ENCODE data around the gene NGF.
A peak's percentile ranks its signal among the peaks of the same experiment; 100 is the strongest.

NGF gene

GRCh38 chr1:115262886-115263285 lies 75.2 kb downstream of the NGF start:
- H3K4ac ChIP-seq (ENCODE audit: low read depth, low read length): no peak overlapping the region
- H3K4me2 ChIP-seq (ENCODE audit: low read length): no peak overlapping the region
- WGBS (ENCODE audit: extremely low coverage, insufficient coverage, low lambda C conversion rate): no CpG with 5 or more reads among the region's 4 CpGs
- H3K79me2 ChIP-seq (ENCODE audit: control insufficient read depth, insufficient read depth, low read length): no peaks in the 10 kb centered on the region
- H3K4me1 ChIP-seq (ENCODE audit: control insufficient read depth, low read depth, low read length): no peaks in the 10 kb centered on the region
- DNase-seq: no peak
- no peak overlapping the region for H4K5ac ChIP-seq (ENCODE audit: low read length)
- no peak overlapping the region for H3K4me3 ChIP-seq (ENCODE audit: low read length)
- H3K18ac ChIP-seq (ENCODE audit: low read length): no peak overlapping the region
- no peaks in the 10 kb centered on the region for H3K27me3 ChIP-seq (ENCODE audit: insufficient read depth, low read length, poor library complexity)
- H3K27ac ChIP-seq (ENCODE audit: low read depth, low read length): no peak overlapping the region
- no peak overlapping the region for H3K9ac ChIP-seq (ENCODE audit: low read length)
- no peak overlapping the region for H2BK5ac ChIP-seq (ENCODE audit: low read length)
- no peaks in the 10 kb centered on the region for H3K79me1 ChIP-seq (ENCODE audit: low read length)
- H4K8ac ChIP-seq (ENCODE audit: low read depth, low read length): no peak overlapping the region
- no peak overlapping the region for H2BK15ac ChIP-seq (replicated peaks; ENCODE audit: low read depth)
- H3K23ac ChIP-seq (ENCODE audit: low read length): no peak overlapping the region
- no peak overlapping the region for H2BK120ac ChIP-seq (ENCODE audit: low read depth, low read length)
- H3K36me3 ChIP-seq (ENCODE audit: control insufficient read depth, insufficient read depth, low read length): no peaks in the 10 kb centered on the region
- no peak overlapping the region for H3K56ac ChIP-seq (ENCODE audit: low read length)
- no peak overlapping the region for H2AK5ac ChIP-seq (ENCODE audit: low read length)

GRCh38 chr1:115261496-115261895 lies 76.6 kb downstream of the NGF start:
- no CpG with 5 or more reads among the region's 1 CpG for whole genome bisulfite sequencing (ENCODE audit: extremely low coverage, insufficient coverage, low lambda C conversion rate)
- H3K4me2 ChIP-seq (ENCODE audit: low read length): no peak overlapping the region

GRCh38 chr1:115258302-115258866 lies 79.7 kb downstream of the NGF start:
- H3K79me2 ChIP-seq (ENCODE audit: control insufficient read depth, insufficient read depth, low read length): no peaks in the 10 kb centered on the region
- peak; percentile 8 for DNase-seq
- WGBS (ENCODE audit: extremely low coverage, insufficient coverage, low lambda C conversion rate): no CpG with 5 or more reads among the region's 3 CpGs

More at GRCh38 chr1:115261496-115261895, 76.6 kb downstream of the NGF start:
- no peak overlapping the region for H2AK5ac ChIP-seq (ENCODE audit: low read length)
- H3K18ac ChIP-seq (ENCODE audit: low read length): no peak overlapping the region
- H3K27me3 ChIP-seq (ENCODE audit: insufficient read depth, low read length, poor library complexity): no peaks in the 10 kb centered on the region
- H2BK15ac ChIP-seq (replicated peaks; ENCODE audit: low read depth): no peak overlapping the region
- no peak overlapping the region for H4K8ac ChIP-seq (ENCODE audit: low read depth, low read length)
- H3K56ac ChIP-seq (ENCODE audit: low read length): no peak overlapping the region
- no peak overlapping the region for H3K4me3 ChIP-seq (ENCODE audit: low read length)
- H4K5ac ChIP-seq (ENCODE audit: low read length): no peak overlapping the region
- H3K79me2 ChIP-seq (ENCODE audit: control insufficient read depth, insufficient read depth, low read length): no peaks in the 10 kb centered on the region
- no peak overlapping the region for H3K23ac ChIP-seq (ENCODE audit: low read length)
- H3K4me1 ChIP-seq (ENCODE audit: control insufficient read depth, low read depth, low read length): no peaks in the 10 kb centered on the region
- H2BK120ac ChIP-seq (ENCODE audit: low read depth, low read length): no peak overlapping the region
- no peak overlapping the region for H3K4ac ChIP-seq (ENCODE audit: low read depth, low read length)
- no peaks in the 10 kb centered on the region for H3K36me3 ChIP-seq (ENCODE audit: control insufficient read depth, insufficient read depth, low read length)
- H3K79me1 ChIP-seq (ENCODE audit: low read length): no peaks in the 10 kb centered on the region
- no peak overlapping the region for H3K9ac ChIP-seq (ENCODE audit: low read length)
- H3K27ac ChIP-seq (ENCODE audit: low read depth, low read length): no peak overlapping the region
- no peak for DNase-seq
- no peak overlapping the region for H2BK5ac ChIP-seq (ENCODE audit: low read length)

GRCh38 chr1:115257591-115257990 lies 80.5 kb downstream of the NGF start:
- Histone ChIP-seq H3K79me2 (ENCODE audit: control insufficient read depth, insufficient read depth, low read length) (no peaks in the 10 kb centered on the region), H4K8ac (ENCODE audit: low read depth, low read length) (no peak overlapping the region), H3K9ac (ENCODE audit: low read length) (no peak overlapping the region), H3K56ac (ENCODE audit: low read length) (no peak overlapping the region), H3K18ac (ENCODE audit: low read length) (no peak overlapping the region), H3K23ac (ENCODE audit: low read length) (no peak overlapping the region), H2BK15ac (replicated peaks; ENCODE audit: low read depth) (no peak overlapping the region), H2AK5ac (ENCODE audit: low read length) (no peak overlapping the region), H2BK5ac (ENCODE audit: low read length) (no peak overlapping the region), H3K79me1 (ENCODE audit: low read length) (no peaks in the 10 kb centered on the region), H3K4me3 (ENCODE audit: low read length) (no peak overlapping the region), H3K4me1 (ENCODE audit: control insufficient read depth, low read depth, low read length) (no peaks in the 10 kb centered on the region), H3K4me2 (ENCODE audit: low read length) (no peak overlapping the region), H3K4ac (ENCODE audit: low read depth, low read length) (no peak overlapping the region), H2BK120ac (ENCODE audit: low read depth, low read length) (no peak overlapping the region), H3K27ac (ENCODE audit: low read depth, low read length) (no peak overlapping the region), H4K5ac (ENCODE audit: low read length) (no peak overlapping the region), H3K27me3 (ENCODE audit: insufficient read depth, low read length, poor library complexity) (no peaks in the 10 kb centered on the region), H3K36me3 (ENCODE audit: control insufficient read depth, insufficient read depth, low read length) (no peaks in the 10 kb centered on the region)
- no peak for DNase-seq

More at GRCh38 chr1:115258302-115258866, 79.7 kb downstream of the NGF start:
- no peak overlapping the region for H3K27ac ChIP-seq (ENCODE audit: low read depth, low read length)
- no peak overlapping the region for H4K8ac ChIP-seq (ENCODE audit: low read depth, low read length)
- no peaks in the 10 kb centered on the region for H3K4me1 ChIP-seq (ENCODE audit: control insufficient read depth, low read depth, low read length)
- H3K9ac ChIP-seq (ENCODE audit: low read length): no peak overlapping the region
- H2AK5ac ChIP-seq (ENCODE audit: low read length): no peak overlapping the region
- no peak overlapping the region for H3K18ac ChIP-seq (ENCODE audit: low read length)
- no peaks in the 10 kb centered on the region for H3K36me3 ChIP-seq (ENCODE audit: control insufficient read depth, insufficient read depth, low read length)
- no peak overlapping the region for H3K56ac ChIP-seq (ENCODE audit: low read length)
- H4K5ac ChIP-seq (ENCODE audit: low read length): no peak overlapping the region
- no peaks in the 10 kb centered on the region for H3K79me1 ChIP-seq (ENCODE audit: low read length)
- H2BK5ac ChIP-seq (ENCODE audit: low read length): no peak overlapping the region
- no peak overlapping the region for H3K23ac ChIP-seq (ENCODE audit: low read length)
- no peak overlapping the region for H3K4me2 ChIP-seq (ENCODE audit: low read length)
- H3K4me3 ChIP-seq (ENCODE audit: low read length): peak overlapping the region; percentile 4
- H2BK15ac ChIP-seq (replicated peaks; ENCODE audit: low read depth): no peak overlapping the region
- H3K27me3 ChIP-seq (ENCODE audit: insufficient read depth, low read length, poor library complexity): no peaks in the 10 kb centered on the region
- no peak overlapping the region for H2BK120ac ChIP-seq (ENCODE audit: low read depth, low read length)
- no peak overlapping the region for H3K4ac ChIP-seq (ENCODE audit: low read depth, low read length)

GRCh38 chr1:115255154-115255553 lies 82.9 kb downstream of the NGF start:
- Histone ChIP-seq H3K4me2 (ENCODE audit: low read length) (no peak overlapping the region), H3K27me3 (ENCODE audit: insufficient read depth, low read length, poor library complexity) (no peaks in the 10 kb centered on the region), H3K79me2 (ENCODE audit: control insufficient read depth, insufficient read depth, low read length) (no peaks in the 10 kb centered on the region), H3K79me1 (ENCODE audit: low read length) (no peaks in the 10 kb centered on the region), H3K36me3 (ENCODE audit: control insufficient read depth, insufficient read depth, low read length) (no peaks in the 10 kb centered on the region), H2BK15ac (replicated peaks; ENCODE audit: low read depth) (no peak overlapping the region), H3K4me1 (ENCODE audit: control insufficient read depth, low read depth, low read length) (no peaks in the 10 kb centered on the region), H3K4me3 (ENCODE audit: low read length) (no peak overlapping the region), H3K4ac (ENCODE audit: low read depth, low read length) (no peak overlapping the region), H3K9ac (ENCODE audit: low read length) (no peak overlapping the region), H4K8ac (ENCODE audit: low read depth, low read length) (no peak overlapping the region), H3K56ac (ENCODE audit: low read length) (no peak overlapping the region), H2BK120ac (ENCODE audit: low read depth, low read length) (no peak overlapping the region), H2BK5ac (ENCODE audit: low read length) (no peak overlapping the region), H3K18ac (ENCODE audit: low read length) (no peak overlapping the region), H2AK5ac (ENCODE audit: low read length) (no peak overlapping the region), H3K23ac (ENCODE audit: low read length) (no peak overlapping the region), H4K5ac (ENCODE audit: low read length) (no peak overlapping the region), H3K27ac (ENCODE audit: low read depth, low read length) (no peak overlapping the region)
- DNase-seq: no peak
- WGBS (ENCODE audit: extremely low coverage, insufficient coverage, low lambda C conversion rate): no CpG with 5 or more reads among the region's 1 CpG

- no CpG with 5 or more reads among the region's 3 CpGs for WGBS (ENCODE audit: extremely low coverage, insufficient coverage, low lambda C conversion rate)
- no peak overlapping the region for H2AK5ac ChIP-seq (ENCODE audit: low read length)
These were observed 85.5 kb downstream of the NGF start for GRCh38 chr1:115252585-115252984.

More at GRCh38 chr1:115252585-115252984, 85.5 kb downstream of the NGF start:
- Histone ChIP-seq H3K23ac (ENCODE audit: low read length) (no peak overlapping the region), H3K56ac (ENCODE audit: low read length) (no peak overlapping the region), H3K4ac (ENCODE audit: low read depth, low read length) (no peak overlapping the region), H3K4me1 (ENCODE audit: control insufficient read depth, low read depth, low read length) (no peaks in the 10 kb centered on the region), H3K27me3 (ENCODE audit: insufficient read depth, low read length, poor library complexity) (no peaks in the 10 kb centered on the region), H3K18ac (ENCODE audit: low read length) (no peak overlapping the region), H4K8ac (ENCODE audit: low read depth, low read length) (no peak overlapping the region), H3K79me1 (ENCODE audit: low read length) (no peaks in the 10 kb centered on the region), H3K4me3 (ENCODE audit: low read length) (no peak overlapping the region), H3K9ac (ENCODE audit: low read length) (no peak overlapping the region), H2BK5ac (ENCODE audit: low read length) (no peak overlapping the region), H3K27ac (ENCODE audit: low read depth, low read length) (no peak overlapping the region), H3K4me2 (ENCODE audit: low read length) (no peak overlapping the region), H4K5ac (ENCODE audit: low read length) (no peak overlapping the region), H2BK120ac (ENCODE audit: low read depth, low read length) (no peak overlapping the region), H2BK15ac (replicated peaks; ENCODE audit: low read depth) (no peak overlapping the region), H3K79me2 (ENCODE audit: control insufficient read depth, insufficient read depth, low read length) (no peaks in the 10 kb centered on the region), H3K36me3 (ENCODE audit: control insufficient read depth, insufficient read depth, low read length) (no peaks in the 10 kb centered on the region)
- no peak for DNase-seq
